LNCAP (cell line): Measurements from ENCODE around the gene CROCC.

ENCODE experiments used
- TF ChIP-seq, protein P1 (sequence below): fragments of 450-650 bp; IDR thresholded peaks from 2 replicates; pipeline ENCODE4 v1.5.1; 2017; ENCODE audit warnings: mild to moderate bottlenecking

Gene CROCC

DNA sequence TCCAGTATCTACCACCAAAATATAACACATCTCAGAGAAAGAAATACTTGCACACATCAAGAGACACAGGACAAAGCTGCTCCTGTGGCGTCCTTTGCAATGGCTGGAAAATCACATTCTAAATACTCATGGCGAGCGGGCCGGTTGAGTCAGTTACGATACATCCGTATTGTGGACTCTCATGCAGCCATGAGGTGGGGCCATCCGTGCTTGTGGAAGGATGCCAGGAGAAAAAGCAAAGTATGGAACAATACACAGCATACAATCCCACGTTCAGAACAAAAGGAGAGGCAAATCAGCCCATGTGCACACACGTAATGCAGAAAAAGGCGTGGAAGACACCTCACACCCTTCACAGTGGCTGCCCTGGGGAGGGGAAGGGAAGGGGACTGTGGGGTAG, 76.9 kb downstream of the CROCC start:
- TF ChIP-seq, protein P1, sequence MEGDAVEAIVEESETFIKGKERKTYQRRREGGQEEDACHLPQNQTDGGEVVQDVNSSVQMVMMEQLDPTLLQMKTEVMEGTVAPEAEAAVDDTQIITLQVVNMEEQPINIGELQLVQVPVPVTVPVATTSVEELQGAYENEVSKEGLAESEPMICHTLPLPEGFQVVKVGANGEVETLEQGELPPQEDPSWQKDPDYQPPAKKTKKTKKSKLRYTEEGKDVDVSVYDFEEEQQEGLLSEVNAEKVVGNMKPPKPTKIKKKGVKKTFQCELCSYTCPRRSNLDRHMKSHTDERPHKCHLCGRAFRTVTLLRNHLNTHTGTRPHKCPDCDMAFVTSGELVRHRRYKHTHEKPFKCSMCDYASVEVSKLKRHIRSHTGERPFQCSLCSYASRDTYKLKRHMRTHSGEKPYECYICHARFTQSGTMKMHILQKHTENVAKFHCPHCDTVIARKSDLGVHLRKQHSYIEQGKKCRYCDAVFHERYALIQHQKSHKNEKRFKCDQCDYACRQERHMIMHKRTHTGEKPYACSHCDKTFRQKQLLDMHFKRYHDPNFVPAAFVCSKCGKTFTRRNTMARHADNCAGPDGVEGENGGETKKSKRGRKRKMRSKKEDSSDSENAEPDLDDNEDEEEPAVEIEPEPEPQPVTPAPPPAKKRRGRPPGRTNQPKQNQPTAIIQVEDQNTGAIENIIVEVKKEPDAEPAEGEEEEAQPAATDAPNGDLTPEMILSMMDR, result no peak

DNA sequence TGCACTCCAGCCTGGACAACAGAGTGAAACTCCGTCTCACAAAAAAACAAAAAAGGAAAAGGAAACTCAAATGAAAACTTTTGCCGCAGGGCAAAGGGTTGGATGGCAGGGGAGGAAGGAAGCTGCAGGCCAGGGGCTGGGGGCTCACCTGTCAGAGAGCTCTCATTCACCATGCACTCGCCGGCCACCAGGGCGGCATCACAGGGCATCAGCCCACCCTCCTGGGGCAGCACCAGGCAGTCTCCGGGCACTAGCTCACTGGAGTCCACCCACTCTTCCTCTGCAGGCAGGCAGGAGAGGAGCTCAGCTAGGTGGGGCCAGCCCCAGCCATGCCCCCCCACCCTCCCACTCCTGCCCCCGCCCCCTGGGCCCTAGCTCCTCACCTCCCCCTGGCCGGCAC, 78.1 kb downstream of the CROCC start:
- TF ChIP-seq, protein P1, result no peak

DNA sequence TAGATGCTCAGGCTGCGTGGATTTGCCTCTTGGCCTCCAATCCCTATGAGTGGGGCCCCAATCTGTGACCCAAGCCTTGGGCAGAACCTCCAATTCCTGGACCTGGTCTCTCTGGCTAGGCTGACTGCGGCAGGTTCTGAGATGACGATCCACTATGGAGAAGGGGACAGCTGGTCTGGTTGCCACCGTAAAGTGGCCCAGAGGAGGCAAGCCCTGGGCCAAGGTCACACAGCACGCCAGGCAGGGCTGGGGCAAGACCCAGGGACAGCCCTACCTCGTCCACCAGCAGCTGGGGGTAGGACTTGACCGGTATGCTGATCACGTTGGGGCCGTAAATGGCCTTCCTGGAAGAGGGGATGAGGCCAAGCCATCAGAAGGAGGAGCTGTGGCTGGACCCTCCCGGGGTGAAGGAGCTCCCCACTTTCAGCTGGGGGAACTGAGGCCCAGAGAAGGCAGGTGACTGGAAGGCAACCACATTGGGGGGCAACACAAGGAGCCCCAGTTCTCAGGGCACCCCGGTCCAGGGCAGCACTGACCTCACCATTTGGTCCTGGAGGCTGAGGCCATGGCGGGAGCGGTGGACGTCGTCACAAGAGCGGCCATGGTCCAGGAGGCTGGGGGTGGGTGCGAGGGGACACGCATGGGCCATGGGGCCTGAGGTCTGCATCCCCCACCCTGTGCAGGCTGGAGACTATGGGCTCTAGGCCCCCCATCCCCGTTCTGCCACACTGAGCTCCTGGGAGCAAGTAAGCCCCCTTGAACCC, 80.2 kb downstream of the CROCC start:
- TF ChIP-seq, protein P1, result no peak

DNA sequence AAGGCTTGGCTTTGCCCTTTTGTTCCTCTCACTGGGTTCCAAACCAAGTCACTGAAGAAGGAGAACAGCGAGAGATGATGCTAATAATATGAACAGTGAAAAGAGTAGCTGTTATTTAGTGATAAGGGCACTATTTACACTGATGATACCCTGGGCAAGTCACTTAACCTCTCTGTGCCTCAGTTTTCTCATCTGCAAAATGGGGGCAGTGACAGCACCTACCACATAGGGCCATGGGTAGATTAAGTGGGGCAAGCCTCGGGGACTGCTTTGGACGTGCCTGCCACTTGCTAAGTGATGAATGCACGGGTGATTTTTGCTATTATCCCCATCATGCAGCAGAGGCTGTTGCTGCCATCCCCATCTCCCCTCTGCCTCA, 80.8 kb downstream of the CROCC start:
- TF ChIP-seq, protein P1, result no peak

DNA sequence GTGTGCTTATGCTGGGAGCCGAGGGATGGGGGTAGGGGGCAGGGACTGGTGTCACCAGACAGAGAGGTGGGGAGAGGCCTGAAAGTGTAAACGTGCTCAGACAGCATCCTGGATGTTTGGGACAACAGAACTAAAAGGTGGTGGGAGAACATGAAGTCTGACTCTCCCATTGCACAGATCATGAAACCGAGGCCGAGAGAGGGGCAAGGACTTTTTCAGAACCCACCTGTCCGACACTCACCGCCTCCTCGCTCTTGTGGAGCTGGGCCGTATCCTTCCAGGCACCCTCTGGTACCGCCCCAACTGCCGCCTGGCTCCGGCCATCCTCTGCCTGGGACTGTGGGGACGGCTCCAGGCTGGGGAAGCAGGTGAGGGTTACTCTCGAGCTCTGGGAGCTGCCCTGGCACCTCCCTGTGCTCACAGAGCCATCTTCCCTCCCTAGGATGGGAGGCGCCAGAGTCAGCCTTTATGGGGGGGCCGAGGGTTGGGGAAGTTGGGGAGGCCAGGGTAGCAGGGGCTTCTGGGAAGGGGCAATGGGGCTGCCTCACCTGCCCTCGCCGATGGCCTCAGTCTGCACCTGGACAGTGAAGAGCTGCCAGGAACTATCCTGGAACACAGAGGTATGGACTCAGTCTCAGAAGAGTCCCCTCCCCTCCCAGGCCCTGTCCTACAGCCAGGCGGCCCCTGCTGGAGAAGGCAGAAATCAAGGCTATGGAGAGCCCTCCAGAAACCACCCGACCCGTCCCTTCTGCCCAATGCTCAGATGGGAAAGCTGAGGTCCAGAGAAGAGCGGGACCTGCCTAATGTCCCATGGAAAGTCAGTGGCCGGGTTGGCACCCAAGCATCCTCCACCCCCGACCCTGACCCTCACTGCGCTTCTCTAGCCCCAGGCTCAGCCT, 83.0 kb downstream of the CROCC start:
- TF ChIP-seq, protein P1, result no peak

DNA sequence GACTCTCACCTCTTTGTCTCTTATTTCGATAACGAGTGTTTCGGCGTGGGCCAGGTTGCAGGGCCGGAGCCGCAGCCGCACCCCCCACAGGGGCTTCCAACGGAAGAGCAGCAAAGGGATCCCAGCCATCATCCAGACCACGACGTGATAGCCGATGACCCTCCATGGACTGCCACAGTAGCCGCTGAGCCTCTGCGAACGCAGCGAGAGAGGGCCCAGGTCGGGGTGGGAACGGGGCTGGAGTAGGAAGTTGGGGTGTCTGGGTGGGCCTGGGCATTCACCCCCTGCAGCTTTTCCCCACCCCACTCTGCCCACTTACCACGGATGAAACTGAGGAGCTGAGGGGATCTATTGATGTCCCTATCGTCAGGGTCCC, 83.6 kb downstream of the CROCC start:
- TF ChIP-seq, protein P1, result no peak

DNA sequence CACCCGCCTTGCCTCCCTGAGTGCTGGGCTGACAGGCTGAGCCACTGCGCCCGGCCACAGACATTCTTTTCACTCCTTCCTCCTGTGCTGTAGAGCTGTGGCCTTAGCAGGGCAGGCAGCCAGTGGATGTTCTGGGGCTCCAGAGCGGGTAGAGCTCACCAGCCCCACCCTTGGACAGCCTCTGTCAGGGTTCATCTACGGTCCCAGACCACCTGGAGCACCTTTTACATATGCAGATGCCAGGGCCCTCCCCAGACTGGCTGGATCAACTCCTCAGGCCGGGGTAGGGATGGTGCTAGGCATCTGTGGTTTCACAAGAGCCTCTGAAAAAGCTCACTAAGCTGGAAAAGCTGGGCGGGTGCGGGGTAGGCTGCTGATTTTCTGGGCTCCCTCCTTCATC, 85.4 kb downstream of the CROCC start:
- TF ChIP-seq, protein P1, result no peak
